Thoracic aorta (tissue), 2 donors: ENCODE results near the gene MYZAP. TPM values are rescaled to one million over a fixed set of nuclear protein-coding genes. Genes with fewer than 3 reads are reported as not detected.

Source experiments
- ATAC-seq: fragments of 150-250 bp; one replicate; pipeline ENCODE4 v1.8.0; 2017; ENCODE audit warnings: low read depth; ENCODE audit not compliant: insufficient number of reproducible peaks, low FRiP score
- DNase-seq: peaks from one replicate; pipeline ENCODE4 v3.0.0-alpha.2; 2020; ENCODE audit warnings: low spot score
- H3K27ac ChIP-seq, 2 donors: fragments of 200-600 bp; sonication (generic); 1 replicate in 1 of 2; 2 replicates in 1 of 2; pipeline ENCODE4 v1.5.1; 2016; ENCODE audit warnings: mild to moderate bottlenecking in 2 of 2, moderate library complexity in 2 of 2
- H3K27me3 ChIP-seq: fragments of 200-600 bp; sonication (generic); replicated peaks from 2 replicates; pipeline ENCODE4 v1.6.0; 2016; ENCODE audit warnings: mild to moderate bottlenecking; ENCODE audit not compliant: insufficient read depth
- H3K36me3 ChIP-seq: fragments of 200-600 bp; sonication (generic); one replicate; pipeline ENCODE4 v1.5.1; 2016
- H3K4me1 ChIP-seq, 2 donors: fragments of 200-600 bp; sonication (generic); 1 replicate in 1 of 2; 2 replicates in 1 of 2; pipeline versions ENCODE4 v1.5.1 to v1.6.0; 2016; ENCODE audit warnings: low read depth in 2 of 2, mild to moderate bottlenecking in 1 of 2; ENCODE audit not compliant: control insufficient read depth in 1 of 2
- H3K4me3 ChIP-seq: fragments of 200-600 bp; sonication (generic); 2 replicates; pipeline ENCODE4 v1.5.1; 2016; ENCODE audit warnings: mild to moderate bottlenecking
- H3K9me3 ChIP-seq: fragments of 200-600 bp; sonication (generic); 2 replicates; pipeline ENCODE4 v1.5.1; 2016
- CTCF ChIP-seq: fragments of 200-600 bp; sonication (generic); IDR thresholded peaks from one replicate; pipeline ENCODE4 v1.5.1; 2019; ENCODE audit warnings: antibody characterized with exemption
- total RNA-seq, 2 donors: library from RNA; depleted of rRNA; stranded (reverse); fragments of >200 nt; gene quantifications; one replicate each; pipeline versions ENCODE4 v1.1.0 to v1.2.3, GENCODE V29; 2016

Gene MYZAP
- total RNA-seq, 2 donors from 2014 or later = 3.8 to 6.8 TPM

- H3K4me3 ChIP-seq = peak overlapping the region; percentile 34
- H3K9me3 ChIP-seq = no peaks in the 10 kb centered on the region
- DNase-seq (peak; percentile 23), ATAC-seq (peak; percentile 84)
- no peaks in the 10 kb centered on the region for H3K4me1 ChIP-seq
- TF ChIP-seq CTCF = peak; percentile 93
- H3K27ac ChIP-seq = peak overlapping the region in 1 of 2 donors; percentile 14
- no peaks in the 10 kb centered on the region for H3K36me3 ChIP-seq
- H3K27me3 ChIP-seq = no peaks in the 10 kb centered on the region
Measured at GRCh38 chr15:57561041-57561711, 30.5 kb upstream of the MYZAP start.

GRCh38 chr15:57562196-57562769, 29.4 kb upstream of the MYZAP start:
- Histone ChIP-seq H3K27ac (peak overlapping the region in 1 of 2 donors; percentile 14), H3K27me3 (no peaks in the 10 kb centered on the region), H3K9me3 (no peaks in the 10 kb centered on the region), H3K36me3 (no peaks in the 10 kb centered on the region), H3K4me3 (no peak overlapping the region), H3K4me1 (no peaks in the 10 kb centered on the region)
- no peak for ATAC-seq
- no peak for TF ChIP-seq CTCF
- no peak for DNase-seq

DNA sequence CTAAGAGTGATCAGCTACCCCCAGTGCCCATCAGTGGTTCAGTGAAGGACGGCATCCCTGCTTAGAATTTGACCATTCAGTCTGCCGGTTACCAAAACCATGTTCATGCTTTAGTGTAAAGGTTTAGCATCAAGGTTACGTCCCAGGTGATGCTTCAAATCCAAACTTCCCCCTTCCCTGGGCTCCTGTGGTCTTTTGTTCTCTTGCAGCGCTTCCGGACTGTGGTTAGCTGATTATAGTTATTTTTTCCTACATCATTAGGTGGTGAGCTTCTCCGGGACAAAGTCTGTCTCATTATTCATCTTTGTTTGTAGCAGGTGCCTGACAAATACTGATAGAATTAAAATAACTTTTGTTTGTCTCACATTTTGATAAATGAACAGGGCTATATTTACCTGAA, 28.3 kb upstream of the MYZAP start:
- Histone ChIP-seq H3K4me1 (no peaks in the 10 kb centered on the region), H3K36me3 (no peaks in the 10 kb centered on the region), H3K27ac (no peak overlapping the region), H3K4me3 (no peak overlapping the region), H3K9me3 (no peaks in the 10 kb centered on the region), H3K27me3 (no peaks in the 10 kb centered on the region)
- ATAC-seq (no peak), DNase-seq (no peak)
- TF ChIP-seq CTCF = no peak

DNA sequence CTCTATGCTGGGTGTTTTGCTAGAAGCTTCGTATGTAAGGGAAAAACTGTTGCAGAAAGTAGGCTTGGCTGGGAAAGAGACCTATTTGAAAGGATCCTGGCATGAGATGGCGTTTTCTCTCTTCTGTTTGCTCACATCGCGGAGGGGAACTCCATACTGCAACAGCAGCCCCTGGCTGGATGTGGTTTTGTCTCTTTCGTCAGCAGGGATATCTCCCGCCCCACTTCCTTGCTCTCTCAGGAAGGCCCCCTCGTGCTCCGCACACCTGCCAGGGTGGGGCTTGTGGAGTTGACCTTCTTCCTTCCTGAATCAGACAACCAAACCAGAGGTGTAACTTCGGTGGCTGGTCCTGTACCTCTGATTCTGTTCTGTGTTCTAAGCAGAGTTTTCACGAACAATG, 26.4 kb upstream of the MYZAP start:
- no peak for DNase-seq
- H3K4me1 ChIP-seq = no peaks in the 10 kb centered on the region
- TF ChIP-seq CTCF = no peak
- no peaks in the 10 kb centered on the region for H3K36me3 ChIP-seq
- no peaks in the 10 kb centered on the region for H3K9me3 ChIP-seq
- H3K27me3 ChIP-seq = no peaks in the 10 kb centered on the region
- no peak overlapping the region for H3K4me3 ChIP-seq
- H3K27ac ChIP-seq = no peak overlapping the region
- no peak for ATAC-seq

DNA sequence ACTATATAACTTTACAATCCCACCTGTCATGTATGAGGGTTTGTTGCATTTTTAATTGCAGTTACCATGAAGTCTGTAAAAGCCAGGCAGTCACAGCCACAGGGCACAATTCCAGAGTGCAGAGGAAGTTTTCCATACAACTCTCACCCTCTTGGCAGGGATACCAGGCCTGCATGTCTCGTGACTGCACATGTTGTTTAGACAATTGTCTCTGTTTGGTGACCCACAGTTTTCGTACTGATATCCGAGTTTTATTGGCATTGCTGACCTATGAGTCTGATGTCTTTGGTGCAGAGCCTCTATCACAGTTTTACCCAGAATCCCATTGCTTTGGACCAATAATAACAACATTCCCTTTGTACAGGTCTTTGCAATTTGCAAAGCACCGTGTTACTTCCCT, 24.9 kb upstream of the MYZAP start:
- TF ChIP-seq CTCF = no peak
- ATAC-seq (no peak), DNase-seq (no peak)
- no peaks in the 10 kb centered on the region for H3K9me3 ChIP-seq
- no peaks in the 10 kb centered on the region for H3K27me3 ChIP-seq
- no peak overlapping the region for H3K27ac ChIP-seq
- H3K36me3 ChIP-seq = no peaks in the 10 kb centered on the region
- no peaks in the 10 kb centered on the region for H3K4me1 ChIP-seq
- no peak overlapping the region for H3K4me3 ChIP-seq
